GM12878 (cell line): ENCODE measurements around the gene AGBL1. TPM values are rescaled to one million over a fixed set of nuclear protein-coding genes. Genes with fewer than 3 reads are reported as not detected.

Source experiments
- ATAC-seq: fragments of 200-7000 bp; cut with Tn5 transposase; 3 replicates; pipeline ENCODE4 v1.9.1; 2020; ENCODE audit warnings: mild to moderate bottlenecking, moderate library complexity
- BruUV-seq: library from RNA; stranded (reverse); fragments of 400-500 nt; replicated peaks from 2 replicates; lab custom pipeline; 2021; lab: Mats Ljungman, UMichigan
- CTCF ChIA-PET: fragments of 300-600 bp; sonication (Branson Sonifier 250); formaldehyde crosslinking; extraction: SDS; loops from one replicate; lab custom pipeline; 2021; ENCODE audit warnings: inconsistent platforms; lab: Yijun Ruan, JAX
- POLR2A ChIA-PET: fragments of 350-600 bp; formaldehyde crosslinking; extraction: SDS; loops from one replicate; lab custom pipeline; 2021; ENCODE audit warnings: inconsistent platforms; lab: Charles Lee
- RAD21 ChIA-PET: fragments of 300-600 bp; sonication (Branson Sonifier 250); formaldehyde crosslinking; loops from one replicate; lab custom pipeline; 2023; ENCODE audit warnings: antibody characterized with exemption; ENCODE audit not compliant: unreplicated experiment; lab: Charles Lee
- SMC1A ChIA-PET: fragments of 300-600 bp; sonication (Branson Sonifier 250); formaldehyde crosslinking; loops from one replicate; lab custom pipeline; 2023; ENCODE audit not compliant: unreplicated experiment, uncharacterized antibody; lab: Charles Lee
- DNase-seq: peaks from one replicate; pipeline ENCODE4 v3.0.0-alpha.2; 2011; ENCODE audit warnings: low read depth, low spot score
- FAIRE-seq: peaks from 3 replicates; lab custom pipeline; 2011; peaks lifted over from hg19 to GRCh38; lab: Jason Lieb, UNC
- H2AFZ ChIP-seq: 2 replicates; pipeline ENCODE4 v1.6.0; 2011; ENCODE audit warnings: low read depth, low read length, control low read depth; ENCODE audit not compliant: control insufficient read depth
- H3K27ac ChIP-seq: 2 replicates; pipeline ENCODE4 v1.5.1; 2011; ENCODE audit warnings: control low read depth; ENCODE audit not compliant: control insufficient read depth, insufficient read depth
- H3K27me3 ChIP-seq, 2 experiments: replicated peaks in 1 of 2; 2 replicates each; pipeline versions ENCODE4 v1.6.0 to v1.6.1; 2011; ENCODE audit warnings: low read length in 1 of 2; ENCODE audit not compliant: control insufficient read depth in 2 of 2, insufficient read depth in 2 of 2
- H3K36me3 ChIP-seq, 2 experiments: 2 replicates each; pipeline ENCODE4 v1.5.1; 2011; ENCODE audit warnings: low read length in 1 of 2; ENCODE audit not compliant: control insufficient read depth in 2 of 2, insufficient read depth in 2 of 2
- H3K4me1 ChIP-seq: 2 replicates; pipeline ENCODE4 v1.6.1; 2011; ENCODE audit warnings: mild to moderate bottlenecking, low read length, moderate library complexity, mixed read lengths; ENCODE audit not compliant: control insufficient read depth, insufficient read depth
- H3K4me2 ChIP-seq: 2 replicates; pipeline ENCODE4 v1.6.0; 2011; ENCODE audit warnings: control low read depth; ENCODE audit not compliant: control insufficient read depth, insufficient read depth
- H3K4me3 ChIP-seq: fragments of 200-600 bp; sonication (generic); 2 replicates; pipeline ENCODE4 v1.5.1; 2016
- H3K79me2 ChIP-seq: 2 replicates; pipeline ENCODE4 v1.6.0; 2011; ENCODE audit warnings: low read length; ENCODE audit not compliant: control insufficient read depth, insufficient read depth
- H3K9ac ChIP-seq: 2 replicates; pipeline ENCODE4 v1.8.0; 2011; ENCODE audit warnings: low read length, control low read depth, mixed read lengths; ENCODE audit not compliant: control insufficient read depth, insufficient read depth
- H3K9me3 ChIP-seq: replicated peaks from 3 replicates; pipeline ENCODE4 v1.5.1; 2011; ENCODE audit warnings: mild to moderate bottlenecking, low read length; ENCODE audit not compliant: control insufficient read depth, insufficient read depth
- H4K20me1 ChIP-seq: 2 replicates; pipeline ENCODE4 v1.6.0; 2011; ENCODE audit not compliant: control insufficient read depth, insufficient read depth
- BRCA1 ChIP-seq: IDR thresholded peaks from 2 replicates; pipeline ENCODE4 v1.6.1; 2011; ENCODE audit warnings: low read depth, low read length, improper control_type of control experiment
- CBFB ChIP-seq: IDR thresholded peaks from 2 replicates; pipeline ENCODE4 v1.6.1; 2016; ENCODE audit warnings: antibody characterized with exemption, low read depth
- FOXM1 ChIP-seq: IDR thresholded peaks from 2 replicates; pipeline ENCODE4 v1.6.1; 2012; ENCODE audit warnings: low read depth, mild to moderate bottlenecking, inconsistent platforms, low read length, moderate library complexity
- IKZF2 ChIP-seq, 2 experiments: fragments of 450-650 bp; IDR thresholded peaks; 2 replicates each; pipeline ENCODE4 v1.6.1; 2017; ENCODE audit warnings: mild to moderate bottlenecking in 2 of 2, moderate library complexity in 2 of 2
- MEF2B ChIP-seq: fragments of 450-650 bp; IDR thresholded peaks from 2 replicates; pipeline ENCODE4 v1.6.1; 2018; ENCODE audit warnings: mild to moderate bottlenecking, moderate library complexity; ENCODE audit not compliant: partially characterized antibody, poor library complexity, severe bottlenecking
- MYC ChIP-seq: IDR thresholded peaks from 2 replicates; pipeline ENCODE4 v1.6.1; 2011; ENCODE audit warnings: mild to moderate bottlenecking, low read length, moderate library complexity, inconsistent platforms; ENCODE audit not compliant: insufficient read depth, insufficient replicate concordance, insufficient read length, severe bottlenecking
- NFYB ChIP-seq: IDR thresholded peaks from 2 replicates; pipeline ENCODE4 v1.6.1; 2011; ENCODE audit warnings: low read depth, mild to moderate bottlenecking, low read length, improper control_type of control experiment, moderate library complexity; ENCODE audit not compliant: insufficient read depth
- PML ChIP-seq: IDR thresholded peaks from 2 replicates; pipeline ENCODE4 v1.6.1; 2012; ENCODE audit warnings: low read length, inconsistent platforms
- RELA ChIP-seq: fragments of 450-650 bp; IDR thresholded peaks from 2 replicates; pipeline ENCODE4 v1.8.0; 2014; ENCODE audit warnings: borderline replicate concordance; ENCODE audit not compliant: partially characterized antibody
- SIN3A ChIP-seq: IDR thresholded peaks from 2 replicates; pipeline ENCODE4 v1.6.1; 2012; ENCODE audit warnings: low read depth, low read length, improper control_type of control experiment
- WRNIP1 ChIP-seq: IDR thresholded peaks from 2 replicates; pipeline ENCODE4 v1.6.1; 2011; ENCODE audit warnings: low read depth, low read length, improper control_type of control experiment, borderline replicate concordance
- ZNF622 ChIP-seq: fragments of 450-650 bp; IDR thresholded peaks from 2 replicates; pipeline ENCODE4 v1.6.1; 2017; ENCODE audit warnings: mild to moderate bottlenecking, inconsistent platforms
- WGBS: methylation state at CpG from one replicate; pipeline ENCODE4 v1.1.6; 2016; ENCODE audit warnings: low lambda C conversion rate; ENCODE audit not compliant: insufficient replicate concordance, insufficient coverage; ENCODE audit errors: missing lambda C conversion rate; 5-methylcytosine and 5-hydroxymethylcytosine counted together
- in situ Hi-C: fragments of 300-500 bp; cut with MboI; formaldehyde crosslinking; loops from 9 replicates; pipeline ENCODE4 v1.14.3; 2018; ENCODE audit warnings: mixed read lengths
- intact Hi-C: fragments of 100-400 bp; cut with micrococcal nuclease; formaldehyde crosslinking; loops from one replicate; pipeline ENCODE4 v1.14.2; 2022; ENCODE audit not compliant: unreplicated experiment
- polyA plus RNA-seq, 11 experiments: library from polyadenylated mRNA; depleted of rRNA in 4 of 11; unstranded in 6 of 11; stranded (reverse) in 5 of 11; fragments of >200 nt; fragmentation: Nextera tagmentation in 4 of 11; fragmentation: Illumina TruSeq in 1 of 11; extraction: Ambion mirVana in 4 of 11; extraction: Trizol in 1 of 11; gene quantifications; 1 replicate in 1 of 11; 2 replicates in 10 of 11; pipeline versions ENCODE4 v1.2.1 to v1.2.3, GENCODE V29; 2011 to 2016; ENCODE audit warnings: inconsistent platforms in 2 of 11, missing spikeins in 2 of 11, low read depth in 1 of 11
- total RNA-seq, 4 experiments: library from RNA; depleted of rRNA in 3 of 4; stranded (reverse); fragments of >200 nt in 3 of 4; fragmentation: Illumina TruSeq in 1 of 4; extraction: Trizol in 1 of 4; gene quantifications; 2 replicates each; pipeline versions ENCODE4 v1.2.1 to v1.2.3, GENCODE V29; 2013 to 2021
- TF ChIP-seq, protein P1 (sequence below): IDR thresholded peaks from 2 replicates; pipeline ENCODE4 v1.6.1; 2012; ENCODE audit warnings: low read depth, low read length, improper control_type of control experiment
- TF ChIP-seq, protein P2 (sequence below): fragments of 450-650 bp; IDR thresholded peaks from 2 replicates; pipeline ENCODE4 v1.6.1; 2018; ENCODE audit warnings: borderline replicate concordance, mild to moderate bottlenecking; ENCODE audit not compliant: partially characterized antibody
- TF ChIP-seq, protein P3 (sequence below): fragments of 150-350 bp; IDR thresholded peaks from 2 replicates; pipeline ENCODE4 v1.6.1; 2014; ENCODE audit warnings: mild to moderate bottlenecking, low read depth, low read length

Gene AGBL1
- total and polyA plus RNA-seq, 10 of the 15 experiments (the other 5 are each of a cell fraction or from before 2014, with no cell fraction given): not detected

DNA sequence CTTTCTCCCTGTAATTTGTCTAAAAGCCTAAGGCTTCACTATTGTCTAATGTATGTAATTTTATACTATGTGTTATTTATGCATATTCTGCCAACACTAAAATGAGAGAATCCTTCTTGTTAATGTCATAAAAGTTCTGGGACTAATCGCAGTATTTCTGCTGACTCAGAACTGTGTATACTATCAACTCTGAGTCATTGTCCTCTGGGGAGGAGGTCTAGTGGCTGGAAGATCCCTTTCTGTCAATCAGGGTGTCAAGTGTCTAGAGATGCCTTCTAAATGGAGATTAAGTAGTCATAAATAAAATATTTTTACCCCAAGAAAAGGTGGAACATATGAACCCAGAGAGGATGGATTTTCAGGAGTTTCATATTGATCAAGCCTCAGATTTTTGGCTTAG, 473.4 kb downstream of the AGBL1 start:
- Histone ChIP-seq H3K4me1 (no peaks in the 10 kb centered on the region), H3K27ac (no peak overlapping the region), H3K4me3 (no peak overlapping the region), H3K27me3 (no peaks in the 10 kb centered on the region), H3K9me3 (no peaks in the 10 kb centered on the region), H4K20me1 (no peaks in the 10 kb centered on the region), H2AFZ (no peak overlapping the region), H3K79me2 (no peaks in the 10 kb centered on the region), H3K9ac (no peak overlapping the region), H3K4me2 (no peak overlapping the region), H3K36me3 (no peaks in the 10 kb centered on the region)
- BruUV-seq: no TSS peak
- DNase-seq (no peak), ATAC-seq (no peak), FAIRE-seq (no peak)
- CTCF ChIA-PET: no interaction called here
- SMC1A ChIA-PET: no interaction called here
- in situ Hi-C loops (no loop called here), intact Hi-C loops (no loop called here)
- POLR2A ChIA-PET: no interaction called here
- whole genome bisulfite sequencing: 86% methylated on average over 1 of the region's 1 CpG
- RAD21 ChIA-PET: no interaction called here
- TF ChIP-seq, protein P1, sequence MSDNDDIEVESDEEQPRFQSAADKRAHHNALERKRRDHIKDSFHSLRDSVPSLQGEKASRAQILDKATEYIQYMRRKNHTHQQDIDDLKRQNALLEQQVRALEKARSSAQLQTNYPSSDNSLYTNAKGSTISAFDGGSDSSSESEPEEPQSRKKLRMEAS: no peak
- TF ChIP-seq NFYB (no peak), FOXM1 (no peak)

DNA sequence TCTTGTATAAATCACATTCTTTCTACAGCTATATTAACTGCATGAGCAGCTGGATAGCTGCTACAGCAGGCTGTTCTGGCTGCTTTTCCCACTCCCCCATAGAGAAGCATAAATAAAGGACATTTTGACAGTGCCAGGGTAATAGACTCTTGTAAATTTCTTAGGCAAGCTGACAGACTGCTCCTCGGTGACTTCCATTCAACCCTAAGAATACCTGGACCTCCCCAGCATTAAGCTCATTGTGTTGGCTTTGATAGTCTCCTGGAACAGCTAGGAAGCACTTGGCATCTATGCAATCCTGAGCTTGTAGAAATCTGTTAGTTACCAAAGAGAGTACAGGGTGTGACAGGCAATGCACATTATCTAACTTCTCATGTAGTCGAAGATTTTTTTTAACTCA, 475.4 kb downstream of the AGBL1 start:
- Histone ChIP-seq H3K4me3 (no peak overlapping the region), H3K4me2 (no peak overlapping the region), H3K27ac (no peak overlapping the region), H4K20me1 (no peaks in the 10 kb centered on the region), H3K9me3 (no peaks in the 10 kb centered on the region), H3K9ac (no peak overlapping the region), H3K36me3 (no peaks in the 10 kb centered on the region), H3K79me2 (no peaks in the 10 kb centered on the region), H2AFZ (no peak overlapping the region), H3K27me3 (no peaks in the 10 kb centered on the region), H3K4me1 (no peaks in the 10 kb centered on the region)
- in situ Hi-C loops: no loop called here
- CTCF ChIA-PET: interaction anchor here (1.0 to 1.3 kb wide), 2 partner anchors 17 to 39 kb away, joined by 3 to 4 read pairs; no protein-coding TSS in a partner anchor
- FAIRE-seq (no peak), ATAC-seq (no peak), DNase-seq (no peak)
- POLR2A ChIA-PET: no interaction called here
- intact Hi-C loops: no loop called here
- SMC1A ChIA-PET: interaction anchor here (0.7 kb wide), 1 partner anchor 33 kb away, joined by 3 read pairs; no protein-coding TSS in a partner anchor
- 10% methylated on average over 2 of the region's 2 CpGs for WGBS
- RAD21 ChIA-PET: no interaction called here
- no TSS peak for BruUV-seq
- TF ChIP-seq IKZF2 (IDR thresholded peaks at IDR 0.05): no peak
- no peak for TF ChIP-seq MYC
- no peak for TF ChIP-seq BRCA1
- TF ChIP-seq PML: no peak
- TF ChIP-seq, protein P2, sequence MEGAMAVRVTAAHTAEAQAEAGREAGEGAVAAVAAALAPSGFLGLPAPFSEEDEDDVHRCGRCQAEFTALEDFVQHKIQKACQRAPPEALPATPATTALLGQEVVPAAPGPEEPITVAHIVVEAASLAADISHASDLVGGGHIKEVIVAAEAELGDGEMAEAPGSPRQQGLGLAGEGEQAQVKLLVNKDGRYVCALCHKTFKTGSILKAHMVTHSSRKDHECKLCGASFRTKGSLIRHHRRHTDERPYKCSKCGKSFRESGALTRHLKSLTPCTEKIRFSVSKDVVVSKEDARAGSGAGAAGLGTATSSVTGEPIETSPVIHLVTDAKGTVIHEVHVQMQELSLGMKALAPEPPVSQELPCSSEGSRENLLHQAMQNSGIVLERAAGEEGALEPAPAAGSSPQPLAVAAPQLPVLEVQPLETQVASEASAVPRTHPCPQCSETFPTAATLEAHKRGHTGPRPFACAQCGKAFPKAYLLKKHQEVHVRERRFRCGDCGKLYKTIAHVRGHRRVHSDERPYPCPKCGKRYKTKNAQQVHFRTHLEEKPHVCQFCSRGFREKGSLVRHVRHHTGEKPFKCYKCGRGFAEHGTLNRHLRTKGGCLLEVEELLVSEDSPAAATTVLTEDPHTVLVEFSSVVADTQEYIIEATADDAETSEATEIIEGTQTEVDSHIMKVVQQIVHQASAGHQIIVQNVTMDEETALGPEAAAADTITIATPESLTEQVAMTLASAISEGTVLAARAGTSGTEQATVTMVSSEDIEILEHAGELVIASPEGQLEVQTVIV: no peak
- TF ChIP-seq RELA: no peak
- no peak for TF ChIP-seq CBFB
- no peak for TF ChIP-seq WRNIP1
- no peak for TF ChIP-seq MEF2B
- TF ChIP-seq SIN3A: no peak
- no peak for TF ChIP-seq ZNF622
- TF ChIP-seq, protein P3, sequence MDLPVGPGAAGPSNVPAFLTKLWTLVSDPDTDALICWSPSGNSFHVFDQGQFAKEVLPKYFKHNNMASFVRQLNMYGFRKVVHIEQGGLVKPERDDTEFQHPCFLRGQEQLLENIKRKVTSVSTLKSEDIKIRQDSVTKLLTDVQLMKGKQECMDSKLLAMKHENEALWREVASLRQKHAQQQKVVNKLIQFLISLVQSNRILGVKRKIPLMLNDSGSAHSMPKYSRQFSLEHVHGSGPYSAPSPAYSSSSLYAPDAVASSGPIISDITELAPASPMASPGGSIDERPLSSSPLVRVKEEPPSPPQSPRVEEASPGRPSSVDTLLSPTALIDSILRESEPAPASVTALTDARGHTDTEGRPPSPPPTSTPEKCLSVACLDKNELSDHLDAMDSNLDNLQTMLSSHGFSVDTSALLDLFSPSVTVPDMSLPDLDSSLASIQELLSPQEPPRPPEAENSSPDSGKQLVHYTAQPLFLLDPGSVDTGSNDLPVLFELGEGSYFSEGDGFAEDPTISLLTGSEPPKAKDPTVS: no peak
